Lower lobe of right lung (tissue), 2 donors: ENCODE measurements around the gene VPS29. TPM values are rescaled to one million over a fixed set of nuclear protein-coding genes. Genes with fewer than 3 reads are reported as not detected.

Experiments used
- ATAC-seq, 2 donors: fragments of 200-7000 bp; cut with Tn5 transposase; one replicate each; pipeline ENCODE4 v1.9.1; 2020 to 2022; ENCODE audit warnings: mild to moderate bottlenecking in 2 of 2, moderate library complexity in 2 of 2
- DNase-seq: peaks from one replicate; pipeline ENCODE4 v3.0.0-alpha.2; 2020
- H3K27ac ChIP-seq: fragments of 200-600 bp; one replicate; pipeline ENCODE4 v1.8.0; 2022
- H3K27me3 ChIP-seq: fragments of 200-600 bp; one replicate; pipeline ENCODE4 v1.8.0; 2022; ENCODE audit warnings: low read depth
- H3K36me3 ChIP-seq: fragments of 200-600 bp; one replicate; pipeline ENCODE4 v1.8.0; 2022; ENCODE audit warnings: mild to moderate bottlenecking
- H3K4me1 ChIP-seq: fragments of 200-600 bp; one replicate; pipeline ENCODE4 v1.8.0; 2022
- H3K4me3 ChIP-seq: fragments of 200-600 bp; one replicate; pipeline ENCODE4 v1.8.0; 2022; ENCODE audit warnings: mild to moderate bottlenecking
- H3K9me3 ChIP-seq: fragments of 200-600 bp; one replicate; pipeline ENCODE4 v1.8.0; 2022
- intact Hi-C: fragments of 100-400 bp; cut with DNase I; formaldehyde crosslinking; loops from one replicate; pipeline ENCODE4 v1.11.0; 2022
- total RNA-seq: library from RNA; stranded (reverse); fragmentation: NEBNext Ultra II Directional; extraction: Animal tissue kit (Norgen Biotek cat#: 25700); gene quantifications from one replicate; pipeline ENCODE4 v1.2.1, GENCODE V29; 2021
- TF ChIP-seq, protein P1 (sequence below): fragments of 200-600 bp; IDR thresholded peaks from one replicate; pipeline ENCODE4 v1.8.0; 2022; ENCODE audit warnings: antibody characterized with exemption, mild to moderate bottlenecking
- donor health status: DM: no; HTN: yes; CAD: no; lungs with severe emphysema.

Gene VPS29
- total RNA-seq, 1 donor from 2014 or later: 102 TPM

DNA sequence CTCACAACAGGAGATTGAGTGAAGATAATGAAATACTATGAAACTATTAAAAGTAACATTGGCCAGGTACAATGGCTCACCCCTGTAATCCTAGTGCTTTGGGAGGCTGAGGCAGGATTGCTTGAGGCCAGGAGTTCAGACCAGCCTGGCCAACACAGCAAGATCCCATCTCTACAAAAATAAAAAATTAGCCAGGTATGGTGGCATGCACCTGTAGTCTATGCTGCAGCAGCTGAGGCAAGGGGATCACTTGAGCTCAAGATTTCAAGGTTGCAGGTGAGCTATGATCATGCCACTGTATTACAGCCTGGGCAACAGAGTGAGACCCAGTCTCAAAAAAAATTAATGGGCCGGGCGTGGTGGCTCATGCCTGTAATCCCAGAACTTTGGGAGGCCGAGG lies 15.1 kb upstream of the VPS29 start:
- Histone ChIP-seq H3K4me1 (no peaks in the 10 kb centered on the region), H3K27me3 (no peaks in the 10 kb centered on the region), H3K4me3 (no peak overlapping the region), H3K36me3 (no peaks in the 10 kb centered on the region), H3K9me3 (no peaks in the 10 kb centered on the region), H3K27ac (no peak overlapping the region)
- DNase-seq (no peak), ATAC-seq (no peak)
- TF ChIP-seq, protein P1, sequence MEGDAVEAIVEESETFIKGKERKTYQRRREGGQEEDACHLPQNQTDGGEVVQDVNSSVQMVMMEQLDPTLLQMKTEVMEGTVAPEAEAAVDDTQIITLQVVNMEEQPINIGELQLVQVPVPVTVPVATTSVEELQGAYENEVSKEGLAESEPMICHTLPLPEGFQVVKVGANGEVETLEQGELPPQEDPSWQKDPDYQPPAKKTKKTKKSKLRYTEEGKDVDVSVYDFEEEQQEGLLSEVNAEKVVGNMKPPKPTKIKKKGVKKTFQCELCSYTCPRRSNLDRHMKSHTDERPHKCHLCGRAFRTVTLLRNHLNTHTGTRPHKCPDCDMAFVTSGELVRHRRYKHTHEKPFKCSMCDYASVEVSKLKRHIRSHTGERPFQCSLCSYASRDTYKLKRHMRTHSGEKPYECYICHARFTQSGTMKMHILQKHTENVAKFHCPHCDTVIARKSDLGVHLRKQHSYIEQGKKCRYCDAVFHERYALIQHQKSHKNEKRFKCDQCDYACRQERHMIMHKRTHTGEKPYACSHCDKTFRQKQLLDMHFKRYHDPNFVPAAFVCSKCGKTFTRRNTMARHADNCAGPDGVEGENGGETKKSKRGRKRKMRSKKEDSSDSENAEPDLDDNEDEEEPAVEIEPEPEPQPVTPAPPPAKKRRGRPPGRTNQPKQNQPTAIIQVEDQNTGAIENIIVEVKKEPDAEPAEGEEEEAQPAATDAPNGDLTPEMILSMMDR: no peak
- intact Hi-C loops: no loop called here

DNA sequence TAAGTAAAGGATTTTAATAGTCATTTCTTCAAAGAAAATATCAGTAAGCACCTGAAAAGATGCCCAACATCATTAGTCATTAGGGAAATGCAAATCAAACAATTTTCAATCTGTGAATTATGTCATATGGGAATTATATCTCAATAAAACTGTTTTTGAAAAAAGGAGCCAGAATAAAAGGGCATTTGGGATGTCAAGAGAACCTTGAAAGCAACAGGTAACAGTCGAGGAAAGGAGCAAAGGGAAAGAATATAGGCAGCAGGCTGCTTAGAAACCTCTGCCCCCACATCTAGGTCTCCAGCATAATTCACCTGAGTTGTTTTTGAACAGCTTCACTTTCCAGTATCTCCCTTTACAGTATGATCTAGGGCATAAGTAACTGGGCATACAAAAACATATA lies 12.5 kb upstream of the VPS29 start:
- Histone ChIP-seq H3K27me3 (no peaks in the 10 kb centered on the region), H3K9me3 (no peaks in the 10 kb centered on the region), H3K4me1 (no peaks in the 10 kb centered on the region), H3K36me3 (no peaks in the 10 kb centered on the region), H3K4me3 (no peak overlapping the region), H3K27ac (no peak overlapping the region)
- ATAC-seq (no peak), DNase-seq (no peak)
- intact Hi-C loops: loop anchor here (5.0 kb wide), 1 partner anchor 88 kb away; no protein-coding TSS in a partner anchor
- TF ChIP-seq, protein P1: no peak

DNA sequence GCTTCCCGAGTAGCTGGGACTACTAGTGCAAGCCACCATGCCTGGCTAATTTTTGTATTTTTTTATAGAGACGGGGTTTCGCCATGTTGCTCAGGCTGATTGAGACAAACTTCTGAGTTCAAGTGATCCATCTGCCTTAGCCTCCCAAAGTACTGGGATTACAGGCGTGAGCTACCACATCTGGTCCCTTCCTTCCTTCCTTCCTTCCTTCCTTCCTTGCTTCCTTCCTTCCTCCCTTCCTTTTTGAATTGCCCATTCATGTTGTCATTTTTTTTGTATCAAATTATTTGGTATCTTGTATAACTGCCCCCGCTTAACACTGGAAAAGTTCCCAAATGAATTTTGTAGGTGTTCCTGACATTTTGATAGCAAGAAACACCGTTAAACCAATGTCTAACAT lies 11.9 kb upstream of the VPS29 start:
- H3K4me1 ChIP-seq: no peaks in the 10 kb centered on the region
- no peaks in the 10 kb centered on the region for H3K36me3 ChIP-seq
- no peaks in the 10 kb centered on the region for H3K27me3 ChIP-seq
- DNase-seq: no peak
- H3K4me3 ChIP-seq: no peak overlapping the region
- no peaks in the 10 kb centered on the region for H3K9me3 ChIP-seq
- no peak for ATAC-seq
- TF ChIP-seq, protein P1: no peak
- intact Hi-C loops: loop anchor here (5.0 kb wide), 1 partner anchor 88 kb away; no protein-coding TSS in a partner anchor
- H3K27ac ChIP-seq: no peak overlapping the region

DNA sequence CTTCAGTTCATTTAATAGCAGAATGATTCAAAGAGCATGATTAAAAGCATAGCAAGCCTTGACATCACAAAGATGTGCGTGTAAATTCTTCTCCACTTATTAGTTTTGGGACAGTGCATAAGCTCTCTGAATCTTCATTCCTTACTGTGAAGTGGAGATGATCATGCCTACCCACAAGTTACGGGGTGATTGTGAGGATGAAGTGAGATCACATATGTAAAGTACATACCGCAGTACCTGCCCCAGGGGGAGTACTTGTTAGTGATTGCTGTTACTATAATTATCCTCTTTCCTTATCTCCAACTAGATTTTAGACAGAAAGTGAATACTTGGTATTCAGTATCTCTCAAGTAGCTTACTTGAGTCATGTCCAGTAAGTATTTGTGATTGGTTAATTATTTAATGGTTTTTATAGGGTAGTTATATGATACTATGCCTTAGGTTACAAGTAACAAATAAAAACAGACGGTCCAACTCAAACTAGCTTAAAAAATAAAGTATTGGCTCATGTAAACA lies 6.2 kb upstream of the VPS29 start:
- no peak for ATAC-seq
- Histone ChIP-seq H3K36me3 (no peaks in the 10 kb centered on the region), H3K27me3 (no peaks in the 10 kb centered on the region), H3K4me3 (no peak overlapping the region), H3K9me3 (no peaks in the 10 kb centered on the region), H3K27ac (no peak overlapping the region), H3K4me1 (no peaks in the 10 kb centered on the region)
- TF ChIP-seq, protein P1: no peak
- intact Hi-C loops: no loop called here
- no peak for DNase-seq

DNA sequence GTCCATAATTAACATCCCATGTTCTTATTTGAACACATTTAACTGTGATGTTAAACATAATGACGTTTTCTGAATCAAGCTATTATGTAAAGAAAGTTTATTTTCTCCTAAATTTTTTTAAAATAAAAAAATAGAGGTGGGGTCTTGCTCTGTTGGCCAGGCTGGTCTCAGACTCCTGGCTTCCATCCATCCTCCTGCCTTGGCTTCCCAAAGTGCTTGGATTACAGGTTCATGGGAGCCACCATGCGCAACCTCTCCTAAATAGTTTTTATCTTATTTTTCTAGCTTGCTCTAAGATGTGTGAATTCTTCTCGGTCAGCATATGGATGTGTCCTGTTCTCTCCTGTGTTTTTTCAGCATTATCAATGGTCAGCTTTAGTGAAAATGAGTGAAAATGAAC lies 3.4 kb upstream of the VPS29 start:
- DNase-seq: no peak
- H3K4me3 ChIP-seq: no peak overlapping the region
- intact Hi-C loops: no loop called here
- no peaks in the 10 kb centered on the region for H3K9me3 ChIP-seq
- no peak overlapping the region for H3K27ac ChIP-seq
- H3K36me3 ChIP-seq: no peaks in the 10 kb centered on the region
- no peaks in the 10 kb centered on the region for H3K27me3 ChIP-seq
- TF ChIP-seq, protein P1: no peak
- H3K4me1 ChIP-seq: peaks cover 15% of the 10 kb centered on the region
- no peak for ATAC-seq

DNA sequence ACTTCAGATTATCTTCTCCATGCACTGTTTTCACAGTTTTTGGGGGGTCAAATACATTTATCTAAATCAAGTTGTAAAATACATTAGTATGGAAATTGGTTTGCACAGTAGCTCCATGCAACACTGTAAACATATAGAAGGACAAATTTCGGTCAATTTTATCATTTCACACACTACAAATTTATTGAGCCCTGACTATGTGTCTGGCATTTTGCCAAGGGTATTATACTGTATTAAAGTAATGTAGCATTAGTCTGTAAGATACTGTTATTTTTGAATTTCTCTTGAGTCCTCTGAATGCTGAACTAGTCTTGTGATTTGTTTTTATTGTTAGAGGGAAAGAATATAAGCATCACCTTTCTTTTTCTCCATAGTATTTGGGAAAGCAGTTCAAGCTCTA lies 1.5 kb upstream of the VPS29 start:
- Histone ChIP-seq H3K36me3 (no peaks in the 10 kb centered on the region), H3K27me3 (no peaks in the 10 kb centered on the region), H3K4me1 (peaks cover 34% of the 10 kb centered on the region), H3K4me3 (no peak overlapping the region), H3K9me3 (no peaks in the 10 kb centered on the region), H3K27ac (no peak overlapping the region)
- TF ChIP-seq, protein P1: no peak
- intact Hi-C loops: no loop called here
- DNase-seq (no peak), ATAC-seq (no peak)
